Peyer's patch (tissue), 4 donors: ENCODE data around the gene WDFY4.

Source experiments
- POLR2A ChIP-seq, 2 donors: fragments of 450-650 bp; IDR thresholded peaks; one replicate each; pipeline ENCODE4 v1.5.1; 2017; ENCODE audit warnings: antibody characterized with exemption in 2 of 2, mild to moderate bottlenecking in 2 of 2, moderate library complexity in 2 of 2
- TF ChIP-seq, protein P1 (sequence below), 6 experiments: fragments of 450-650 bp in 4 of 6; fragments of 200-600 bp in 2 of 6; sonication (generic) in 1 of 6; IDR thresholded peaks; one replicate each; pipeline ENCODE4 v1.5.1; 2017 to 2019; ENCODE audit warnings: antibody characterized with exemption in 6 of 6, mild to moderate bottlenecking in 3 of 6, moderate library complexity in 1 of 6

DNA sequence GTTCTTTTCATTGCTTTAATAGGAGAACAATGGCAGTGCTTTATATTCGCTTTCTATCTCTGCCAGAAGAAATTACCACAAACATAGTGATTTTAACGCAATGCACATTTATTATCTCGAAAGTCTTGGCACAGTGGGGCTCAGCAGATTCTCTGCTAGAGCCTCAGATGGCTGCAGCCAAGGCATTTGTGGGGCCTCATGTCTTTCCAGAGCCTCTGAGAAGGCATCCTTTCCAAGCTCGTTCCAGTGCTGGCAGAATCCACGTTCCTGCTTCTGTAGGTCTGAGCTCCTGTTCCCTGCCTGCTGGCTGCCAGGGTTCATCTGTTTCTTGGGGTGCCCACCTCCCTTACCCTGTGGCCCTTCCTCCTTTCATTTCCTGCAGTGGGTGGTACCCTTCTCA, 194.8 kb downstream of the WDFY4 start:
- TF ChIP-seq, protein P1, sequence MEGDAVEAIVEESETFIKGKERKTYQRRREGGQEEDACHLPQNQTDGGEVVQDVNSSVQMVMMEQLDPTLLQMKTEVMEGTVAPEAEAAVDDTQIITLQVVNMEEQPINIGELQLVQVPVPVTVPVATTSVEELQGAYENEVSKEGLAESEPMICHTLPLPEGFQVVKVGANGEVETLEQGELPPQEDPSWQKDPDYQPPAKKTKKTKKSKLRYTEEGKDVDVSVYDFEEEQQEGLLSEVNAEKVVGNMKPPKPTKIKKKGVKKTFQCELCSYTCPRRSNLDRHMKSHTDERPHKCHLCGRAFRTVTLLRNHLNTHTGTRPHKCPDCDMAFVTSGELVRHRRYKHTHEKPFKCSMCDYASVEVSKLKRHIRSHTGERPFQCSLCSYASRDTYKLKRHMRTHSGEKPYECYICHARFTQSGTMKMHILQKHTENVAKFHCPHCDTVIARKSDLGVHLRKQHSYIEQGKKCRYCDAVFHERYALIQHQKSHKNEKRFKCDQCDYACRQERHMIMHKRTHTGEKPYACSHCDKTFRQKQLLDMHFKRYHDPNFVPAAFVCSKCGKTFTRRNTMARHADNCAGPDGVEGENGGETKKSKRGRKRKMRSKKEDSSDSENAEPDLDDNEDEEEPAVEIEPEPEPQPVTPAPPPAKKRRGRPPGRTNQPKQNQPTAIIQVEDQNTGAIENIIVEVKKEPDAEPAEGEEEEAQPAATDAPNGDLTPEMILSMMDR (IDR thresholded peaks at IDR 0.05): no peak
- no peak for TF ChIP-seq POLR2A (IDR thresholded peaks at IDR 0.05)
